ENCODE data around the gene PSMG1. TPM values are rescaled to one million over a fixed set of nuclear protein-coding genes. Genes with fewer than 3 reads are reported as not detected.

PSMG1 gene
- total and polyA plus RNA-seq, 2 experiments from 2014 or later: 43.3 to 81.4 TPM

DNA sequence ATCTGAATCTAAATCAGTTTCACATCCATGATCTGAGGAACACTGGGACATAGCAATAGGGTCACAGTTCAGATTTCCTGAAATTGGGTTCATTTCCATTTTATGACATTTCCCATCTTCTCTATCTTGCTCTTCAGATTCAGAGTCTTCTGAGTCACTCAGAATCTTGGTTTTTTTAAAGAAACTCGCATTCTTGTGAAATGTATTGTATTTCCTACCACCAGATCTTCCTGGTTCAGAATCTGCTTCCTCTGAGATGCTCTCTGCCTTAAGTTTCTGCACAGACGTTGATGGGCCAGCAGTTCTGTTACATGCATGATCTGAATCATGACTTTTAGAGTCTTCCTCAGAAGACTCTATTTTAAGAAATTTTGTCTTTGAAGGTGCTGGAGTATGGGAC is 15.5 kb upstream of the PSMG1 start:
- Histone ChIP-seq H4K20me1 (ENCODE audit: insufficient read depth, poor library complexity, severe bottlenecking) (no peaks in the 10 kb centered on the region), H3K27ac (no peak overlapping the region), H3K36me3 (replicated peaks; ENCODE audit: insufficient read depth, low read depth) (peaks cover 4% of the 10 kb centered on the region), H3K4me3 (no peak overlapping the region), H3K9me2 (replicated peaks; ENCODE audit: insufficient read depth) (no peaks in the 10 kb centered on the region), H2AFZ (no peak overlapping the region), H3K4me1 (ENCODE audit: insufficient read depth) (no peaks in the 10 kb centered on the region), H3K9me3 (ENCODE audit: low read depth) (no peaks in the 10 kb centered on the region), H3K79me2 (peaks cover 10% of the 10 kb centered on the region), H3K27me3 (no peaks in the 10 kb centered on the region), H3K4me2 (no peak overlapping the region)
- TF ChIP-seq EZH2 (IDR thresholded peaks at IDR 0.05; ENCODE audit: borderline replicate concordance) (no peak), EZH2phosphoT487 (IDR thresholded peaks at IDR 0.05; ENCODE audit: low read depth, severe bottlenecking, unreplicated experiment) (no peak)
- TF ChIP-seq, protein P1, sequence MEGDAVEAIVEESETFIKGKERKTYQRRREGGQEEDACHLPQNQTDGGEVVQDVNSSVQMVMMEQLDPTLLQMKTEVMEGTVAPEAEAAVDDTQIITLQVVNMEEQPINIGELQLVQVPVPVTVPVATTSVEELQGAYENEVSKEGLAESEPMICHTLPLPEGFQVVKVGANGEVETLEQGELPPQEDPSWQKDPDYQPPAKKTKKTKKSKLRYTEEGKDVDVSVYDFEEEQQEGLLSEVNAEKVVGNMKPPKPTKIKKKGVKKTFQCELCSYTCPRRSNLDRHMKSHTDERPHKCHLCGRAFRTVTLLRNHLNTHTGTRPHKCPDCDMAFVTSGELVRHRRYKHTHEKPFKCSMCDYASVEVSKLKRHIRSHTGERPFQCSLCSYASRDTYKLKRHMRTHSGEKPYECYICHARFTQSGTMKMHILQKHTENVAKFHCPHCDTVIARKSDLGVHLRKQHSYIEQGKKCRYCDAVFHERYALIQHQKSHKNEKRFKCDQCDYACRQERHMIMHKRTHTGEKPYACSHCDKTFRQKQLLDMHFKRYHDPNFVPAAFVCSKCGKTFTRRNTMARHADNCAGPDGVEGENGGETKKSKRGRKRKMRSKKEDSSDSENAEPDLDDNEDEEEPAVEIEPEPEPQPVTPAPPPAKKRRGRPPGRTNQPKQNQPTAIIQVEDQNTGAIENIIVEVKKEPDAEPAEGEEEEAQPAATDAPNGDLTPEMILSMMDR (IDR thresholded peaks at IDR 0.05; ENCODE audit: poor library complexity): no peak
- no peak for DNase-seq (ENCODE audit: low spot score)
- WGBS (ENCODE audit: low lambda C conversion rate, missing lambda C conversion rate): 94% methylated on average over 2 of the region's 2 CpGs

DNA sequence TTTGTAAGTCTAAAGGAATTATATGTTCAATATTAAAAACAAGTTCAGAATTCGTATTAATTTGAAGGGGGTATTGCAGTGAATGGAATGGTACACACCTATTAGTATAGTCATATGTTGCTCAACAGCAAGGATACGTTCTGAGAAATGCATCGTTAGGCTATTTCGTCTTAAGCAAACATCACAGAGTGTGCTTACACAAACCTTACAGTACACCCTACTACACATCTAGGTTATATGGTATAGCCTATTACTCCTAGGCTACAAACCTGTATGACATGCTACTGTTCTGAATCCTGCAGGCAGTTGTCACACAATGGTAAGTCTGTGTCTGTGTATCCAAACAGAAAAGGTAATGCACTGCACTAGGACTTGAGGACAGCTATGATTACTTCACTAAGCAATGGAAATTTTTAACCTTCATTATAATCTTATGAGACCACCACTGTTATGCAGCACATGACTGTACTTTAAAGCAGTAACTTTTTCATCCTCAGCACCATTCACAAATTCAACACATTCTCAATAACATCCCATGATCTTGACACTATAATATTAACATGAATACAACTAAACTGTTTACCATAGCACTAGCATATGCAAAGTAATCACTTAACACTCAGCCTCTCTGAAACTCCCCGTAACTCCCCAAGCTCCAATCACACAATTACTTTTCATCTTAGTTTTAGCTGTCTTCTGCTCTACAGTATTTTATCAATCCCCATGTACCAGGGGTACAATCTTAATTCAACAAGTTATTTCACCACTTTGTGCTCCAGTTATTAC is 14.4 kb upstream of the PSMG1 start:
- peaks cover 4% of the 10 kb centered on the region for H3K36me3 ChIP-seq (replicated peaks; ENCODE audit: insufficient read depth, low read depth)
- 80% methylated on average over 5 of the region's 5 CpGs for WGBS (ENCODE audit: low lambda C conversion rate, missing lambda C conversion rate)
- H3K4me1 ChIP-seq (ENCODE audit: insufficient read depth): no peaks in the 10 kb centered on the region

DNA sequence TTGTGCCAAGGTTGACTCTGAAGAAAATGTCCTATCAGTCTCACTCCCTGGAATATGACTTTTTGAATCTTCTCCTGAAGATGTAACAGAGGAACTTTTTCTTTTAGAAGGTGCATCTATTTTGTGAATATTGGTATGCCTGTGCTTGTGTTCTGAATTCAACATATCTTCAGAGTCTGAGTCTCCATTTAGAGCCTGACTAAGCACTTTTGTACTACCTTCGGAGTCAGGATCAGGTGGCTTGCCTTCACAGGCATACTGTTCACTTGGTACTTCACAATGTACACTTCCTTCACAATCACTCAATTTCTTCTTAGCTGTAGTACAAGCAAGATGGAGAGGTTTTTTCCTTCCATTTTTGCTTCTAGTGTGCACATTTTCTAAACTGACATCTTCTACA is 13.6 kb upstream of the PSMG1 start:
- peak overlapping the region; percentile 71 for H3K27ac ChIP-seq
- H3K4me2 ChIP-seq: no peak overlapping the region
- no peak overlapping the region for H2AFZ ChIP-seq

More for the DNA sequence above, 14.4 kb upstream of the PSMG1 start:
- H4K20me1 ChIP-seq (ENCODE audit: insufficient read depth, poor library complexity, severe bottlenecking): no peaks in the 10 kb centered on the region
- H3K4me3 ChIP-seq: no peak overlapping the region
- H3K9me3 ChIP-seq (ENCODE audit: low read depth): no peaks in the 10 kb centered on the region
- TF ChIP-seq EZH2phosphoT487 (IDR thresholded peaks at IDR 0.05; ENCODE audit: low read depth, severe bottlenecking, unreplicated experiment) (no peak), EZH2 (IDR thresholded peaks at IDR 0.05; ENCODE audit: borderline replicate concordance) (no peak)
- TF ChIP-seq, protein P1 (IDR thresholded peaks at IDR 0.05; ENCODE audit: poor library complexity): no peak
- H2AFZ ChIP-seq: no peak overlapping the region
- no peak for DNase-seq (ENCODE audit: low spot score)
- no peaks in the 10 kb centered on the region for H3K9me2 ChIP-seq (replicated peaks; ENCODE audit: insufficient read depth)
- peak overlapping the region; percentile 71 for H3K27ac ChIP-seq
- no peak overlapping the region for H3K4me2 ChIP-seq
- peaks cover 10% of the 10 kb centered on the region for H3K79me2 ChIP-seq
- H3K27me3 ChIP-seq: no peaks in the 10 kb centered on the region

More for the DNA sequence above, 13.6 kb upstream of the PSMG1 start:
- DNase-seq (ENCODE audit: low spot score): no peak
- Histone ChIP-seq H3K79me2 (peaks cover 10% of the 10 kb centered on the region), H3K4me1 (ENCODE audit: insufficient read depth) (no peaks in the 10 kb centered on the region), H4K20me1 (ENCODE audit: insufficient read depth, poor library complexity, severe bottlenecking) (no peaks in the 10 kb centered on the region), H3K27me3 (no peaks in the 10 kb centered on the region), H3K36me3 (replicated peaks; ENCODE audit: insufficient read depth, low read depth) (peaks cover 4% of the 10 kb centered on the region), H3K9me3 (ENCODE audit: low read depth) (no peaks in the 10 kb centered on the region), H3K4me3 (no peak overlapping the region), H3K9me2 (replicated peaks; ENCODE audit: insufficient read depth) (no peaks in the 10 kb centered on the region)
- 96% methylated on average over 1 of the region's 1 CpG for WGBS (ENCODE audit: low lambda C conversion rate, missing lambda C conversion rate)
- TF ChIP-seq EZH2 (IDR thresholded peaks at IDR 0.05; ENCODE audit: borderline replicate concordance): no peak
- no peak for TF ChIP-seq EZH2phosphoT487 (IDR thresholded peaks at IDR 0.05; ENCODE audit: low read depth, severe bottlenecking, unreplicated experiment)
- TF ChIP-seq, protein P1 (IDR thresholded peaks at IDR 0.05; ENCODE audit: poor library complexity): no peak

All from hepatocyte (in vitro differentiated cells).